OCI-LY1 (cell line): ENCODE results near the gene EIF2B2.
"Not testable (repeated sequence)": the region's sequence is repeated elsewhere in the genome, so short reads cannot be mapped to it uniquely, and the experiment has no call there.

ENCODE experiments used
- H2AFZ ChIP-seq: fragments of 200-600 bp; sonication (generic), shearing (Covaris generic); 2 replicates; pipeline ENCODE4 v1.6.0; 2014; ENCODE audit warnings: antibody characterized with exemption, mild to moderate bottlenecking, low read length
- H3F3A ChIP-seq: fragments of 200-600 bp; sonication (generic), shearing (Covaris generic); 2 replicates; pipeline ENCODE4 v1.6.0; 2014; ENCODE audit warnings: mild to moderate bottlenecking, antibody characterized with exemption, low read length, moderate library complexity; ENCODE audit not compliant: insufficient read depth
- H3K27ac ChIP-seq: fragments of 200-600 bp; sonication (generic); 2 replicates; pipeline ENCODE4 v1.5.1; 2014; ENCODE audit warnings: low read length, mixed run types, mild to moderate bottlenecking, low read depth; ENCODE audit not compliant: poor library complexity, severe bottlenecking
- H3K27me3 ChIP-seq: fragments of 200-600 bp; sonication (generic); 2 replicates; pipeline ENCODE4 v1.6.0; 2014; ENCODE audit warnings: antibody characterized with exemption, mild to moderate bottlenecking, low read length, moderate library complexity; ENCODE audit not compliant: insufficient read depth
- H3K36me3 ChIP-seq: fragments of 200-600 bp; sonication (generic); 2 replicates; pipeline ENCODE4 v1.6.1; 2014; ENCODE audit warnings: mild to moderate bottlenecking, antibody characterized with exemption, low read length, moderate library complexity, mixed read lengths; ENCODE audit not compliant: insufficient read depth
- H3K4me1 ChIP-seq: fragments of 200-600 bp; sonication (generic); 2 replicates; pipeline ENCODE4 v1.5.1; 2014; ENCODE audit warnings: mild to moderate bottlenecking, low read length, moderate library complexity; ENCODE audit not compliant: insufficient read depth, severe bottlenecking
- H3K4me2 ChIP-seq: fragments of 200-600 bp; sonication (generic), shearing (Covaris generic); 2 replicates; pipeline ENCODE4 v1.6.1; 2014; ENCODE audit warnings: low read length
- H3K4me3 ChIP-seq: fragments of 200-600 bp; sonication (generic); 2 replicates; pipeline ENCODE4 v1.5.1; 2014; ENCODE audit warnings: low read length, low read depth, mild to moderate bottlenecking, mixed read lengths; ENCODE audit not compliant: poor library complexity, severe bottlenecking
- H3K79me2 ChIP-seq: fragments of 200-600 bp; shearing (Covaris generic); 2 replicates; pipeline ENCODE4 v1.6.1; 2016; ENCODE audit warnings: mixed run types, low read length, mixed read lengths; ENCODE audit not compliant: insufficient read depth
- H3K9ac ChIP-seq: fragments of 200-600 bp; sonication (generic), shearing (Covaris generic); 2 replicates; pipeline ENCODE4 v1.6.1; 2014; ENCODE audit warnings: mild to moderate bottlenecking, low read length, mixed read lengths
- H3K9me2 ChIP-seq: fragments of 200-600 bp; sonication (generic), shearing (Covaris generic); 2 replicates; pipeline ENCODE4 v1.6.1; 2014; ENCODE audit warnings: low read depth, mild to moderate bottlenecking, low read length, mixed read lengths
- H3K9me3 ChIP-seq: fragments of 200-600 bp; shearing (Covaris generic); 2 replicates; pipeline ENCODE4 v1.6.1; 2014; ENCODE audit warnings: low read length, mixed read lengths
- H4K20me1 ChIP-seq: fragments of 200-600 bp; sonication (generic), shearing (Covaris generic); 2 replicates; pipeline ENCODE4 v1.6.0; 2016; ENCODE audit warnings: mild to moderate bottlenecking, low read length; ENCODE audit not compliant: insufficient read depth
- CTCF ChIP-seq: fragments of 200-600 bp; sonication (generic), shearing (Covaris generic); IDR thresholded peaks from 2 replicates; pipeline ENCODE4 v1.5.1; 2017; ENCODE audit warnings: mild to moderate bottlenecking, antibody characterized with exemption, low read length, moderate library complexity, mixed read lengths
- EZH2 ChIP-seq: fragments of 200-600 bp; sonication (generic), shearing (Covaris generic); IDR thresholded peaks from 2 replicates; pipeline ENCODE4 v1.8.0; 2017; ENCODE audit warnings: borderline replicate concordance, mixed run types, mild to moderate bottlenecking, antibody characterized with exemption, low read length, moderate library complexity, mixed read lengths

Gene EIF2B2

GRCh38 chr14:74988131-74988530 lies 14.6 kb upstream of the EIF2B2 start:
- Histone ChIP-seq H3K79me2 (no peaks in the 10 kb centered on the region), H3K9ac (no peak overlapping the region), H3K9me2 (no peaks in the 10 kb centered on the region), H4K20me1 (no peaks in the 10 kb centered on the region), H3K4me1 (no peaks in the 10 kb centered on the region), H3K4me3 (no peak overlapping the region), H3F3A (no peaks in the 10 kb centered on the region), H3K9me3 (no peaks in the 10 kb centered on the region), H2AFZ (no peak overlapping the region), H3K4me2 (no peak overlapping the region), H3K36me3 (no peaks in the 10 kb centered on the region), H3K27me3 (no peaks in the 10 kb centered on the region), H3K27ac (no peak overlapping the region)
- TF ChIP-seq CTCF (no peak), EZH2 (no peak)

- H3F3A ChIP-seq, result no peaks in the 10 kb centered on the region
- H3K4me3 ChIP-seq, result no peak overlapping the region
- H3K27me3 ChIP-seq, result no peaks in the 10 kb centered on the region
- no peak overlapping the region for H3K27ac ChIP-seq
- H3K9ac ChIP-seq, result no peak overlapping the region
- no peaks in the 10 kb centered on the region for H3K36me3 ChIP-seq
- TF ChIP-seq CTCF, result no peak
- no peak for TF ChIP-seq EZH2
- H3K9me3 ChIP-seq, result no peaks in the 10 kb centered on the region
- no peak overlapping the region for H2AFZ ChIP-seq
- no peaks in the 10 kb centered on the region for H3K79me2 ChIP-seq
- H4K20me1 ChIP-seq, result no peaks in the 10 kb centered on the region
- no peaks in the 10 kb centered on the region for H3K9me2 ChIP-seq
- H3K4me1 ChIP-seq, result no peaks in the 10 kb centered on the region
- no peak overlapping the region for H3K4me2 ChIP-seq
Observed at GRCh38 chr14:74988993-74989392, 13.7 kb upstream of the EIF2B2 start.

- H3K9ac ChIP-seq, H3K27me3 ChIP-seq, H3K9me3 ChIP-seq, H2AFZ ChIP-seq, H3K36me3 ChIP-seq, H3K27ac ChIP-seq, H3K4me3 ChIP-seq, H4K20me1 ChIP-seq, H3K4me1 ChIP-seq, H3K79me2 ChIP-seq, H3F3A ChIP-seq, H3K4me2 ChIP-seq, H3K9me2 ChIP-seq: not testable (repeated sequence)
Observed at GRCh38 chr14:74994182-74994581, 8.5 kb upstream of the EIF2B2 start.

- H3K9me2 ChIP-seq, H4K20me1 ChIP-seq, H3K9ac ChIP-seq, H3K9me3 ChIP-seq, H3K79me2 ChIP-seq, H2AFZ ChIP-seq, H3K27ac ChIP-seq, H3K4me2 ChIP-seq, H3K4me1 ChIP-seq, H3K36me3 ChIP-seq, H3K4me3 ChIP-seq, H3F3A ChIP-seq, H3K27me3 ChIP-seq: not testable (repeated sequence)
Observed at GRCh38 chr14:74995781-74996180, 6.9 kb upstream of the EIF2B2 start.
